SK-N-MC (cell line): Measurements from ENCODE around the gene FAM234B.

Experiments used
- DNase-seq: peaks from one replicate; pipeline ENCODE4 v3.0.0-alpha.2; 2011; ENCODE audit warnings: low read depth, low spot score
- H3K27ac ChIP-seq: fragments of 200-600 bp; sonication (generic); 2 replicates; pipeline ENCODE4 v1.5.1; 2016; ENCODE audit warnings: mixed run types
- H3K36me3 ChIP-seq: fragments of 200-600 bp; sonication (generic); 2 replicates; pipeline ENCODE4 v1.6.1; 2017; ENCODE audit warnings: antibody characterized with exemption, low read length, mixed read lengths; ENCODE audit not compliant: insufficient read depth
- H3K4me3 ChIP-seq: fragments of 200-600 bp; sonication (generic); 2 replicates; pipeline ENCODE4 v1.5.1; 2016
- H3K9ac ChIP-seq: fragments of 200-600 bp; sonication (generic); 2 replicates; pipeline ENCODE4 v1.8.0; 2017; ENCODE audit warnings: mixed run types, mixed read lengths; ENCODE audit not compliant: insufficient read length
- H3K9me3 ChIP-seq: fragments of 200-600 bp; sonication (generic); 2 replicates; pipeline ENCODE4 v1.6.1; 2017; ENCODE audit warnings: low read depth, mild to moderate bottlenecking, antibody characterized with exemption, low read length, moderate library complexity, mixed read lengths
- EZH2 ChIP-seq: fragments of 200-600 bp; sonication (generic); IDR thresholded peaks from one replicate; pipeline ENCODE4 v1.6.1; 2017; ENCODE audit warnings: antibody characterized with exemption
- FOXP2 ChIP-seq: optimal IDR thresholded peaks from 2 replicates; pipeline ENCODE3; 2011; ENCODE audit warnings: mild to moderate bottlenecking, moderate library complexity; ENCODE audit not compliant: insufficient read depth; ENCODE audit errors: extremely low read length, control extremely low read depth
- POLR2AphosphoS5 ChIP-seq: IDR thresholded peaks from 2 replicates; pipeline ENCODE4 v1.6.1; 2012; ENCODE audit warnings: mild to moderate bottlenecking, low read depth, low read length, borderline replicate concordance

The FAM234B gene

GRCh38 chr12:13008741-13009380 lies 35.3 kb upstream of the FAM234B start:
- no peak for DNase-seq
- no peak overlapping the region for H3K27ac ChIP-seq
- TF ChIP-seq FOXP2 (no peak), POLR2AphosphoS5 (no peak), EZH2 (no peak)

GRCh38 chr12:13011098-13011497 lies 33.1 kb upstream of the FAM234B start:
- Histone ChIP-seq H3K4me3 (no peak overlapping the region), H3K27ac (no peak overlapping the region), H3K9ac (no peak overlapping the region), H3K9me3 (no peaks in the 10 kb centered on the region), H3K36me3 (no peaks in the 10 kb centered on the region)
- TF ChIP-seq POLR2AphosphoS5, result no peak
- TF ChIP-seq EZH2, result no peak
- no peak for TF ChIP-seq FOXP2
- DNase-seq, result no peak

More at GRCh38 chr12:13008741-13009380, 35.3 kb upstream of the FAM234B start:
- Histone ChIP-seq H3K9ac (no peak overlapping the region), H3K9me3 (no peaks in the 10 kb centered on the region), H3K36me3 (no peaks in the 10 kb centered on the region), H3K4me3 (no peak overlapping the region)

- TF ChIP-seq POLR2AphosphoS5, result no peak
- no peak for TF ChIP-seq EZH2
- no peak for TF ChIP-seq FOXP2
- Histone ChIP-seq H3K9ac (no peak overlapping the region), H3K36me3 (no peaks in the 10 kb centered on the region), H3K4me3 (no peak overlapping the region), H3K9me3 (no peaks in the 10 kb centered on the region), H3K27ac (no peak overlapping the region)
- DNase-seq, result no peak
These were observed 21.3 kb upstream of the FAM234B start for GRCh38 chr12:13022851-13023271.

DNA sequence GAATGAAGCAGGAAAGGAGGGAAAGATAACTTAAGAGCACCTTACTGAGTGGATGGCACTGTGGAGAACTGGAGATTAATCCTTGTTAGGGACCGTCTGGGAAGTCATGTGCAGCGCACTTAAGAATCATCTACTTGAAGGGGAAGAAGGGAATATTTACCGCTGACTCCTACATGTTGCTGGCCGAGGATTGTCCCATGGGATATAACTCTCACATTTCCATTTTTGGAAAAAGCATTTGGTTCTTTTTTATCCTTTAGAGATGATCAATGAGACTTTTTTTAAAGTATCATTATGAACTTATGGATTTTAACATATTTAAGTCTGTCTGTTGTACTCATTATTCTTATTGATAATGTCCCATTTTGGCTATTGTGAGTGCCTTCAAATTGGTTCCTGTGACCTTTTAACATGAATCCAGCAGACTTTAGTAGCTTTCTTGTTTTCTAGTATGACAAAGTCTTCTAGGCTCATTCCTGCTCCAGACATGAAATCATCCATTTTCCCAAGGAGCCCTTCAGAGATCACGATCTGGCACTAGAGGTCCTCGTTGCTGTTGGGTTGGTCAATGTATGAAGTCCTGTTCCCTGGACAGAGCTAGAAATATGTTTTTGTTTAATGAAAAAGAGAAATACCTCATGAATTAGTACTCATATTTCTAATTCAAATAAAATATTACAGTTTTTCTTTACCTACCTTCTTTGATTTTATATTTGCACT lies 20.2 kb upstream of the FAM234B start:
- TF ChIP-seq EZH2 (no peak), POLR2AphosphoS5 (no peak), FOXP2 (no peak)
- H3K36me3 ChIP-seq, result no peaks in the 10 kb centered on the region
- no peak overlapping the region for H3K27ac ChIP-seq
- no peaks in the 10 kb centered on the region for H3K9me3 ChIP-seq
- DNase-seq, result no peak
- H3K9ac ChIP-seq, result no peak overlapping the region
- H3K4me3 ChIP-seq, result no peak overlapping the region

DNA sequence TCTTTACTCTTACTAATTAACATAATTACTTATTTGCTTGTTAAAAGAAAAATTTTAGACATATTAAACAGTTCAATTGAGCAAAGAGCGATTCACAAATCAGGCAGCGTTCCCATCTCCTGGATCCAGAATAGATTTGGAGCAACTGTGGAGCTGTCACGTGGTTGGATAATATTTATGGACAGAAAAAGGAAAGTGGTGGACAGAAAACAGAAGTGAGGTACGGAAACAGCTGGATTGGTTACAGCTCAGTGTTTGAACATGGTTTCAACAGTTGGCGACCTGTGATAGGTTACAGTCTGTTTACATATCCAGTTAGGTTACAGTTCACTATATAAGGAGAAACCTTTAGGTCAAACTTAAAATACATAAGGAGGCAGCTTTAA lies 19.7 kb upstream of the FAM234B start:
- Histone ChIP-seq H3K36me3 (no peaks in the 10 kb centered on the region), H3K27ac (no peak overlapping the region), H3K4me3 (no peak overlapping the region), H3K9ac (no peak overlapping the region), H3K9me3 (no peaks in the 10 kb centered on the region)
- DNase-seq, result no peak
- TF ChIP-seq POLR2AphosphoS5, result no peak
- no peak for TF ChIP-seq EZH2
- TF ChIP-seq FOXP2, result no peak

DNA sequence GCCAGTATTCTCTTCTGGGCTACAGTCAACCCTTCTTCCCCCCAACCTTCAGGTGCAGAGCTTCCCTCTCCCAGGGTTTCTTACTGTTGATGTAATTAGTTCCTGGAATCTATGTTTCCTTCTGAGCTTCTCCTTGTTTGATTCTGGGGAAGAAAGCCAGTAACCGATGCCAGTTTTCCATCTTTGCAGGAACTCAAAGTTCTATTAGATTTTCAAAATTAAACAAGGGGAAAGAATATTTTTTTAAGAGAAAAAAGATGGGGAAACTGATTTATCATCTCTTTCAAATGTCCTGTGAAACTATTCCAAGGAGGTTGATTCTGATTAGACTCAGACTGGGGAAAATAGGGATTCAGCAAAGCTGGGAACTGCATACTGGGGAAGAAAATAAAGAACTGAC lies 17.9 kb upstream of the FAM234B start:
- TF ChIP-seq POLR2AphosphoS5 (no peak), FOXP2 (no peak), EZH2 (no peak)
- H3K4me3 ChIP-seq, result no peak overlapping the region
- no peak overlapping the region for H3K9ac ChIP-seq
- no peaks in the 10 kb centered on the region for H3K36me3 ChIP-seq
- H3K9me3 ChIP-seq, result no peaks in the 10 kb centered on the region
- no peak for DNase-seq
- H3K27ac ChIP-seq, result no peak overlapping the region

DNA sequence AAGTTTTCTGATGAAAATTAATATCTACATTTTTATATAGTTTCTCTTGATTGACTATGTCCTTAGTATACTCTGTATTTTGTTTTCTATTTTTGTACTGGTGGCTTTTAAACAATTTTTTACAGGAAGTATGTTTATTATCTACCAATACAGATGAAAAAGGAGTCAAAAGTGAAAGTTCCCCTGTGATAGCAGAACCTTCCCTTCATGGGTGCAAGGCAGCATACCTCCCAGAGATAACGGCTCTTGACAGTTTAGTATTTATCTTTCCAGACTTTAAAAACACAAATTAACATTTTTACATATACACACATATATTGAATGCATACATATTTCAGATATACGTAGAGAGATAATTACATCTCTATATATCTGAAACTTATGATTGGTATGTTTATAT lies 17.1 kb upstream of the FAM234B start:
- TF ChIP-seq EZH2, result no peak
- TF ChIP-seq POLR2AphosphoS5, result no peak
- no peak for TF ChIP-seq FOXP2
- H3K27ac ChIP-seq, result no peak overlapping the region
- no peaks in the 10 kb centered on the region for H3K9me3 ChIP-seq
- no peaks in the 10 kb centered on the region for H3K36me3 ChIP-seq
- no peak overlapping the region for H3K4me3 ChIP-seq
- H3K9ac ChIP-seq, result no peak overlapping the region
- DNase-seq, result no peak

- H3K9me3 ChIP-seq, result no peaks in the 10 kb centered on the region
- TF ChIP-seq FOXP2, result no peak
- TF ChIP-seq POLR2AphosphoS5, result no peak
- TF ChIP-seq EZH2, result no peak
- H3K4me3 ChIP-seq, result no peak overlapping the region
- no peak overlapping the region for H3K27ac ChIP-seq
- H3K9ac ChIP-seq, result no peak overlapping the region
- H3K36me3 ChIP-seq, result no peaks in the 10 kb centered on the region
- no peak for DNase-seq
These were observed 16.7 kb upstream of the FAM234B start for GRCh38 chr12:13027508-13027907.

GRCh38 chr12:13028825-13029570 lies 15.2 kb upstream of the FAM234B start:
- TF ChIP-seq FOXP2 (no peak), EZH2 (no peak), POLR2AphosphoS5 (no peak)
- no peak for DNase-seq
- H3K36me3 ChIP-seq, result no peaks in the 10 kb centered on the region

More at GRCh38 chr12:13028825-13029570, 15.2 kb upstream of the FAM234B start:
- Histone ChIP-seq H3K9me3 (no peaks in the 10 kb centered on the region), H3K4me3 (no peak overlapping the region), H3K9ac (no peak overlapping the region), H3K27ac (no peak overlapping the region)
